GM21529 (cell line): ENCODE data around the gene INO80D.
"Not testable (repeated sequence)": the region's sequence is repeated elsewhere in the genome, so short reads cannot be mapped to it uniquely, and the experiment has no call there.

Experiments used
- ATAC-seq: cut with Tn5 transposase; IDR thresholded peaks from one replicate; pipeline ENCODE4 v1.9.1; 2021; ENCODE audit not compliant: unreplicated experiment

Gene INO80D, protein sequence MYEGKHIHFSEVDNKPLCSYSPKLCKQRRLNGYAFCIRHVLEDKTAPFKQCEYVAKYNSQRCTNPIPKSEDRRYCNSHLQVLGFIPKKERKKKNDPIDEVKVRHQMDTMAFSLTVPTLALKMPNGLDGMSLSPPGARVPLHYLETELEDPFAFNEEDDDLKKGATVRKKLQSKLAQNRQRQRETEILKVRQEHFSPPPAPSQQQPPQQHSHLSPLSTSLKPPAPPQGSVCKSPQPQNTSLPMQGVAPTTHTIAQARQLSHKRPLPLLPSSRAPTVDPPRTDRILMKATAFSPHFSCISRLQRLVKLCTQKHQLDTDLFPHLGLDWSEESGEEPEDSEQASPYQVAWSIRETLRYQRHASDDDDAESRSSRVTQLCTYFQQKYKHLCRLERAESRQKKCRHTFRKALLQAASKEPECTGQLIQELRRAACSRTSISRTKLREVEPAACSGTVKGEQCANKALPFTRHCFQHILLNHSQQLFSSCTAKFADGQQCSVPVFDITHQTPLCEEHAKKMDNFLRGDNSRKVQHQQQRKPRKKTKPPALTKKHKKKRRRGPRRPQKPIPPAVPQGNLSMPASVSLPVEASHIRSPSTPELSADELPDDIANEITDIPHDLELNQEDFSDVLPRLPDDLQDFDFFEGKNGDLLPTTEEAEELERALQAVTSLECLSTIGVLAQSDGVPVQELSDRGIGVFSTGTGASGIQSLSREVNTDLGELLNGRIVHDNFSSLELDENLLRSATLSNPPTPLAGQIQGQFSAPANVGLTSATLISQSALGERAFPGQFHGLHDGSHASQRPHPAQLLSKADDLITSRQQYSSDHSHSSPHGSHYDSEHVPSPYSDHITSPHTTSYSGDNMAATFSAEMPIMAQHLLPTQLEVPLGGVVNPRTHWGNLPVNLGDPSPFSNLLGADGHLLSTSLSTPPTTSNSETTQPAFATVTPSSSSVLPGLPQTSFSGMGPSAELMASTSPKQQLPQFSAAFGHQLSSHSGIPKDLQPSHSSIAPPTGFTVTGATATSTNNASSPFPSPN

DNA sequence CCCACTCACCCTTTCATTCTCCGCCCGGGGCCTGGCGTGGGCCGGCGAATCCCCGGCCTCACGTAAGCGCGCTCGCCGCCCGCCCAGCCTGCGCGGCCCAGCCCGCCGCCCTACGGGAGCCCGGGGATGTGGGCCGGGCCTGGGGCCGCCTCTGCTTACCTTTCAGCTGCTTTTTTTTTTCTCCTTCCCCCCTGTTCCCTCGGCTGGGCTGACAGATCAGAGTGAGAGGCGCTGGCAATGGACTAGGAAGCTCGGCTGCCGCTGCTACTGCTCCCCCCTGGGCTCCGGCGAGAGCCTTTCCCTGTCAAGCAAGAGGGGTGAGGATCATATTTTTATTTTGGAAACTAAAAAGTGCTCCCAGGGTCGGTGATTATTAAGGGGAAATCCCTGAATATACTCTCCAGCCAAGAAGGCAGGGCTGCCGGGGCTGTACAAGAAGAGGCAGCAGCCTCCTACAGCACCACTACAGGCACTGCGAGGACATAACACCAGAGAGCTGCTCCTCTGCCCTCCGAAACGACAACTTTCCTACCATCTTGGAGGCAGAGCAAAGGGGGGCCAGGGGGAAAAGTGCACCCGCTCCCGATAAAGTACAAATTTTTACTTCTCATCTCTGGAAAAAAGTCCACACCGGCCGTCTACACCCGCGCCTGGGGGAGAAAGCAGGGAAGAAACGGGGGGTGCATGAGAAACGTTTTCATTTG lies at the start of gene INO80D:
Gene INO80D (minus strand): TSS at position 433 of the 704 bp plus-strand sequence. CDS start 23,158 bp downstream, outside the sequence.
- peak; percentile 86 for ATAC-seq

DNA sequence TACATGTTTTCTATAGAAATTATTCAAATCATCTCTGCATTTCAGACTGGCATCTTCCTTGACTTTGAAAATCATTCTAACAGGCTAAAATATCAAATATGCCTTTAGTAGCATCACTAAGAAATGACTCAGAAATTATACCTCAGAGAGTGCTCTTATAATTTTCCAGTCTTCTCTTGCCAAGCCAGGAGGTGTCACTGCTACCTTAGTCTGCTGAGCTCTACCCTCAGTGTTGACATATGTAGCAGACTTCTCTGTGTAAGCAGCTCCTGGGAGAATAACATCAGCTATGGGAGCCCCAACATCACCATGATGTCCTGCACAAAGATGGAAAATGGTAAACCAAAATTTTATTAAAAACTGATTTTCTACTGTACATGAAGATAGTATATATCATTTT lies 41.7 kb upstream of the INO80D start:
- no peak for ATAC-seq

DNA sequence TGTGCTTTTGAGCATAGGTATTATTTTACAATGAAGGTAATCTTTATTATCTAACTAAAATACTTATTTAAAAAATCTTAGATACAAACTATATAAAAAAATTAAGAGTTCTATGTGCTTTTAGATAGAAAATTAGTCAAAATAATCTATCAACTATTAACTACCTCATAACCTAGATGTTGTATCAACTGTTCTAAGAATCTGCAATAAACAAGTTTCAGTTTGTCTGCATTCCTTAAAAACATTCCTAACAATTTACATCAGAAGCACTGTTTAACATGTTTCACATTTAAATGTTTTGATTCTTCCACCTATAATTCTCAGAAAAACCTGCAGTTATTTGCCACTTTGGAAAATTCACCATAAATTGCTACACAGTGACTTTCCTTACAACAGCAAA lies 39.9 kb upstream of the INO80D start:
- no peak for ATAC-seq

DNA sequence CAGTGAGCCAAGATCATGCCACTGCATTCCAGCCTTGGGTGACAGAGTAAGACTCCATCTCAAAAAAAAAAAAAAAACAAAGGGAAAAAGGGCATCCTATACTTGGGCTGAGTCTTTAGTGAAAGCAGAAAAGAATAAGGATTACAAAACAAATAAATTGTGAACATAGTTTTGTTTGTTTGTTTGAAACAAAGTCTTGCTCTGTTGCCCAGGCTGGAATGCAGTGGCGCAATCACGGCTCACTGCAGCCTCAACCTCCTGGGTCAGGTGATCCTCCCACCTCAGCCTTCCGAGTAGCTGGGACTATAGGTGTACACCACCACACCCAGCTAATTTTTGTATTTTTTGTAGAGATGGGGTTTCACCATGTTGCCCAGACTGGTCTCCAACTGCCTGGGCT lies 36.6 kb upstream of the INO80D start:
- ATAC-seq = not testable (repeated sequence)

DNA sequence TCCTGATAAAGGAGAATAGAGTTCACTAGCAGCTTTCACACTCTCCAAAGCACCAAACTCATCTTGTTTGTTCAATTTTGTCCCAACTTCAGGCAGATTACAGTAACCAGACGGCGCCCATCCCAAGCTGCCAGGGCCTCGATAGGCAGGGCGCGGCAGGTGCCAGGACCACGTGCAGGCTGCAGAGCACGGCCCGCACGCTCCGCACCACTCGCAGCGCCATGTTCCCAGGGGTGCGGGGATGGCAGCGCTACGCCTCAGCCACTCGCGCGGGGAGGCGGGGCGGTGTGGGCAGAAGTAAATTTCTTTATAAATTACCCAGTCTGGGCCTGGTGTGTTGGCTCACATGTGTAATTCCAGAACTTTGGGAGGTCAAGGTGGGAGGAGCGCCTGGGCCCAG lies 30.3 kb upstream of the INO80D start:
- ATAC-seq = no peak

DNA sequence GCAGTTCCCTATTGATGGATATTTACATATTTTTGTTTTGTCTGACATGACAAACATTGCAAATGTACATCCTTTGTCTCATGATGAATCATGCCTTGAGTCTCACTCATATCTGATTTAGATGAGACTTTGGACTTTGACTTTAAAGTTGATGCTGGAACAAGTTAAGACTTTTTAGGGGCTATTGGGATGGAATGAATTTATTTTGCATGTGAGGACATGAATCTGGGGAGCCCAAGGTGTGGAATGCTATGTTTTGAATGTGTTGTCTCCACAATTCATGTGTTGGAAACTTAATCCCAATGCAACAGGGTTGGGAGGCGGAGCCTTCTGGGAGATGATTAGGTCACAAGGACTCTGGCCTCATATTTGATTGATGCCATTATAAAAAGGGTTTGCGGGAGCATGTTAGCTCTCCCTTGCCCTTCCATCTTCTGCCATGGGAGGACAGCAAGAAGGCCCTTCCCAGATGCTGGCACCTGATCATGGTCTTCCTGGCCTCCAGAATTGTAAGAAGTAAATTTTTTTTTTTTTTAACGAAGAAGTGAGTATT lies 29.1 kb upstream of the INO80D start:
- no peak for ATAC-seq

DNA sequence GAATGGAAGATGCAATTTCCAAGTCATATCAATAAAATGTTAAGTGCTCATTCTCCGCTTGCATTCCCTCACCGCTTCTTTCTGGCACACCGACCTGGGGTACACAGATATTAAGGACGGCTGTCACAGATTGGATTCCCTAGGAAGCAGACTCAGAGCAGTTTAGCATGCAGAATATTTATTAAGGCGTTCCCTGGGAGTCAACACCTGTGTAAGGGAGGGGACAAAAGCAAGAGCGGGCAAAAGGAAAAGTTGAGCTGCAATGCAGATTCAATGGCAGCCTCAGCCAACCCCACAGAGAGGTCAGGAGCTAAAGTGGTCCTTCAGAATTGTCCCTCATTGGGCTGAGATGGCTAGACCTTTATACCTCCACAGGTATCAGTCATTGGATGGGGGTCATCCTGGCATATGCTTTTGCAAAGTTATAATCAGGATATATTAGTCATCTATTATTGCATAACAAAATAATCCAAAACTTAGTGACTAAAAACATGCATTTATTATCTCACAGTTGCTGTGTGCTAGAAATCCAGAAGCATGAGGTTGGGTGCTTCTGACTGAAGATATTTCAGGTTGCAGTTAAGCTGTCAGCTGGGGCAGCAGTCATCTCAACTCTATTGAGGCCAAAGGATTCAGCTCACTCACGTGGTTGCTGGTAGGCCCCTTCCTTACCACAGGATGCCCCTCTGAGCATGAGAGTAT lies 27.0 kb upstream of the INO80D start:
- ATAC-seq = no peak

DNA sequence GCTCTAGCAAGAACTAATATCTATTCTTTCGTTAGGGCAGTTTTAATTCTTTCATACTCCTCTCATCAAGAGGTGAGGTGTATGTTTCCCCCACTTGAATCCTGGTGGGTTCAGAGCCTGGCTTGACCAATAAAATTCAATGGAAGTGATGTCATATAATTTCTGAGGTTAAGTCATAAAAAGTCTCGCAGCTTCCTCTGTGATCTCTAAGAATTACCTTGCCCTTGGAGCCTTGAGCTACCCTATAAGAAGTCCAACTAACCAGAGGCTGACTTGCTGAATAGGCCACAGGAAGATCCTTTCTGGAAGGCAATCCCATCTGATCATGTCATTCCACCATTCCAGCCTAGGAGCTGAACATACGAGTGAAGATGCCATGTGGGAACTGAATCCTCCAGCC lies 26.1 kb upstream of the INO80D start:
- ATAC-seq = no peak

DNA sequence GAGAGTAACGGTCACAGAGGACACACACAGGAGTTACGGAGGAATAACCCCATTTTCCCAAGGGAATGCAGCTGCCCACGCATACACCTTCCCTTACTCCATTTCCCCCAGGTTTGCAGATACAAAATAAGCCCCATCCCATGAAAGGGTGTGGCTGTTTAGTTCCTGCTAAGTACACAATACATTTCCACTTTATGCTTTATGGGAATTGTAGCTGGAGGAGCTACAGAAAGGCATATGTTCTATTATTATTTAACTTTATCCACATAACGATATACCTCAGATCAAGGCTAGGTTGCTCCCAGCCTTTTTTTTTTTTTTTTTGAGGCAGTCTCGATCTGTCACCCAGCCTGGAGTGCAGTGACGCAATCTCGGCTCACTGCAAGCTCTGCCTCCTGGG lies 22.7 kb upstream of the INO80D start:
- no peak for ATAC-seq

DNA sequence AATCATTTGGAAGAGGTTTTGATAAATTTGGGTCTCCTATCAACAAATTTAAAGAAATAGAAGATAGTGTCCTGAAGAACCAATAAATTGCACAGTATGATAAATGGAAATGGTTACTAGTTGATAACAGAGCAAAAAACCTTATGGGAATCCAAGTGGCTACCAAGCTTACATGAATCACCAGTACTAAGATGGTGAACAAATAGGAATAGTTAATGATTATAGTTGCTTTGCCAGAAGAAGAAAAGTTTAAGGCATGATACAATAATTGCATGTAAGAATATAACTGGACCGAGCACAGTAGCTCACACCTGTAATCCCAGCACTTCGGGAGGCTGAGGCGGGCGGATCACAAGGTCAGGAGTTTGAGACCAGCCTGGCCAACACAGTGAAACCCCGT lies 19.6 kb upstream of the INO80D start:
- ATAC-seq = no peak

DNA sequence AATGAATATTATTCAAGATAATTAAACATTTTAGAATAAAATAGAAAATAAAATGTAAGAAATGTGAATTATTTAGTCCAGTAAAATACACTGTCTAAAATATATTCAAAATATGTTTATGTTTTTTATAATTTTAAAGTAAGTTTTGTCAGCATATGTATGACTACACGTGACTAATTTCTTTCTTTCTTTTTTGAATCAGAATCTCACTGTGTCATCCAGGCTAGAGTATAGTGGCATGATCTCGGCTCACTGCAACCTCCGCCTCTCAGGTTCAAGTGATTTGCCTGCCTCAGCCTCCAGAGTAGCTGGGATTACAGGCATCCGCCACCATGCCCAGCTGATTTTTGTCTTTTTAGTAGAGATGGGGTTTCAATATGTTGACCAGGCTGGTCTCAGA lies 19.1 kb upstream of the INO80D start:
- no peak for ATAC-seq

DNA sequence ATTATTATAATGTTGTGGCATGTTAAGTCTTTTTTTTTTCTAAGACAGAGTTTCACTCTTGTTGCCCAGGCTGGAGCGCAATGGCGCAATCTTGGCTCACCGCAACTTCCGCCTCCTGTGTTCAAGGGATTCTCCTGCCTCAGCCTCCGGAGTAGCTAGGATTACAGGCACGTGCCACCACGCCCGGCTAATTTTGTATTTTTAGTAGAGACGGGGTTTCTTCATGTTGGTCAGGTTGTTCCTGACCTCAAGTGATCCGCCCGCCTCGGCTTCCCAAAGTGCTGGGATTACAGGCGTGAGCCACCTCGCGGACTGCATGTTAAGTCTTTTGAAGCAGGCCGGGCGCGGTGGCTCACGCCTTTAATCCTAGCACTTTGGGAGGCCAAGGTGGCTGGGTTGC lies 12.9 kb upstream of the INO80D start:
- not testable (repeated sequence) for ATAC-seq

DNA sequence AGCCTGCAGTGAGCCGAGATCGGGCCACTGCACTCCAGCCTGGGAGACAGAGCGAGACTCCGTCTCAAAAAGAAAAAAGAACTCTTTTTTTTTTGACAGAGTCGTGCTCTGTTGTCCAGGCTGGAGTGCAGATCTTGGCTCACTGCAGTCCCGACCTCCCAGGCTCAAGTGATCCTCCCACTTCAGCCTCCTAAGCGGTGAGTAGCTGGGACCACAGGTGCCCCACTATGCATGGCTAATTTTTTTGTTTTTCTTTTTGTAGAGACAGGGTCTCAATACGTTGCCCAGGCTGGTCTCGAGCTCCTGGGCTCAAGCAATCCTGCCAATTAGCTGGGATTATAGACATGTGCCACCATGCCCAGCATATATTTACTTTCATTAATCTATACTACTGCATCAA lies 12.5 kb upstream of the INO80D start:
- ATAC-seq = no peak

DNA sequence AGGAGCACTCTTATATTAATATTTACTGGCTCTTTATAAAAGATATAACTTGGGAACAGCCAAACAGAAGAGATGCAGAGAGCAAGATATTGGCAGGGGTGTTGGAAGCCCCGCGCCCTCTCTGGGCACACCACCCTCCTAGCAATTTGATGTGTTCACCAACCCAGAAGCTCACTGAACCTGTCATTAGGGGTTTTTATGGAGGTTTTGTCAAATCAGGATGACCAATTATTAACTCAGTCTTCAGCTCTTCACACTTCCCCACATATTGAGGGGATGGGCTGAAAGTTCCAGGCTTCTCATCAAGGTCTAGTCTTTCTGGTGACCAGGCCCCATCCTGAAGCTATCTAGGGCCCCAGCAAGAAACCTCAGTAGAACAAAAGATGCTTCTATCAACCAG lies 10.9 kb upstream of the INO80D start:
- ATAC-seq = no peak

DNA sequence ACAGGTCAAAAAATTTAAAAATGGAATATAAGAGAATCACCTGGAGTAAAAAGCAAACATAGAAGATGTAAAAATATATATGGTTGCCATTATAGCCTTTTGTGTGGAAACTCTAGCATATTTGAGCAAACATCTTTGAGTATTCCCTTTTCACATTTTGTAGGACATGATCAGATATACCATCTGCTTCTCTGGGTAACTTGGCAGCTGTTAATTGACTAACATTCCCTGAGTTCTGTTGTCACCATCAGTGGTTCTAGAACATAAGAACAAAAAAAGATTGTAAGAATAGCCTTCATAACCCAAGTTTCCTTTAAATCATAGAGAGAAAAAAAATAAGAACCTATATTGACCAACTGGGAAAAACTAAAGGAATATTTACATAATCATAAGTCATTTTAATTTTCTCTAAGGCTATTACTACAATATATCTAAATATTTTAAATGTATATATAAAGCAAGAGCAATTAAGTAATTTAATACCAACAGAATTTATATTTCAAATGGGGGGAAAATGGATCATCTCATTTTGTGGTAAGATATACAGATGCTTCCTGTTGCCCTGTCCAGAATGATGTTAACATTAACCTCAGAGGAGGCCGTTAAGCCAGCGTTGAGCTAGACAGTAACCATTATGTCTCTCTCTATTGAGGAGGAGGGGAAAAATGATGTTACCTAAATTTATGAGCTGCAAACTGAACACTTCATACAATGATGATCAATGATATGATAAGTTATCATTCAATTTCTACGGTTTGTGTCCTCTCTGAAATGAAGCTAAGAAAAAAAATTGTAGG lies 9.8 kb upstream of the INO80D start:
- ATAC-seq = no peak

DNA sequence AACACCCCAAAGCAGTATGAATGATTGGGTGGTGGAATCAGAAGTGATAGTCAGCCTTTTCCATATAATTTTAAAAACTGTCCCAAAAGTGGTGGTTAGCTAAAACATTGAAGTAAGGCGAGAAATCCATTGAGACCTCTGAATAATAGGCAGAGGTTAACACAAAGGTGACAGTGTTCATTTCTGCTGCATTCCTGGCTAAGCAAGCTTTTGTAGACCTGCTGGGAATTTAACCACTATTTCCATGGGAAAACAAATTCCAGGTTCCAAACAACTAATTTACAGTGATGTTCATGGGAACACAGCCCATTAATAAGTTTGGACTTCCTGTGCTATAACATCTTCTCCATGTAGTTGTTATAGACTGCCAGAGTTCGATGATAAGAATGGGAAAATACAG lies 6.3 kb upstream of the INO80D start:
- no peak for ATAC-seq

DNA sequence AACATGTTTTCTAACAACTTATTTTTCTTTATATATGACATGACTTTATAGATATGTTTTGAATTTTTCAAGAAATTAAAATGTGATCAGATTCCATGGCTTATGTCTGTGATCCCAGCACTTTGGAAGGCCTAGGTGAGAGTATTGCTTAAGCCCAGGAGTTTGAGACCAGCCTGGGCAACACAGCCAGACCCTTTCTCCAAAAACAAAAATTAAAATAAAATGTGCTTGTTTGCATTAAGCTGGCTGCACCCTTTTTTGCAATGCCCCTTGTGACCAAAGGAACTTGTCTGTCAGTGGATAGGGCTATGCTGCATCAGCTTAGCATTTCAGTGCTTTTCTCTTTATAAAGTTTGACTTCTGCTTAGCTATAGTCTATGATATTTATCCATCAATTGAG lies 2.3 kb upstream of the INO80D start:
- no peak for ATAC-seq

DNA sequence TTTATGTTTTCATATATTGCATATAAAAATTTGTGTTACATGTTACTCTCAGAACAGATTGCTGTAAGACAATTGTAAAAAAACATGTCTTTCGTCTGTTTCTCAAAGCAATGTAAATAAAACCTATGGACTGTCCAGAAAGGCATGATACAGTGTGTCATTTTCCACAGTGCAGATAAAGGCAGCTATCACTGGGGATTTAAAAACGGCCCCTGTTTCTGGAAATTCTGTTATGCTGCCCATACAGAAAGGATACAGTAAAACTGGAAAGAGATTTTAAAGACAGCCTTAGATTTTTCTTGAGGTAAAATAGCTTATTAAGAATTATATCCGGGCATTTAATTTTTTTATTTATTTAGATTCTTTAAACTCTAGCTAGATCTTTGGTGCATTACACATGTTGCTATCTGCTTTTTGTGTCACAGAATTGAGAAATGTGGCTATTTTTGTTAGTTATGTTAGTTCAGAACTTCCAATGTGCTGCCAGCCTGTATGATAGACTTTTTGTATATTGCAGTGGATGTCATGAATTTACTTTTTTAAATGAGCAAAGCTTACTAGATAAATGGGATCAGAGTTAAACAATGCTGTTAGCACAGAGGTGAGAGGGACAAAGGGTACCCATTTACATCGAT lies 859 bp upstream of the INO80D start:
- ATAC-seq = no peak
